HepG2 (cell line): ENCODE measurements around the gene MRPL54. TPM values are rescaled to one million over a fixed set of nuclear protein-coding genes. Genes with fewer than 3 reads are reported as not detected.
A peak's percentile ranks its signal among the peaks of the same experiment; 100 is the strongest.

Source experiments
- CCDC6 ChIP-seq: sonication (generic); formaldehyde crosslinking; IDR thresholded peaks from 2 replicates; pipeline ENCODE4 v1.8.1; 2022; ENCODE audit warnings: mild to moderate bottlenecking, missing genetic modification reagents, moderate library complexity
- KDM4B ChIP-seq: sonication (generic); formaldehyde crosslinking; IDR thresholded peaks from 2 replicates; pipeline ENCODE4 v1.4.0; 2020; ENCODE audit warnings: missing genetic modification reagents
- KLF16 ChIP-seq, 2 experiments: sonication (generic) in 1 of 2; formaldehyde crosslinking in 1 of 2; IDR thresholded peaks; 2 replicates each; pipeline versions ENCODE4 v1.6.1 to v1.8.0; 2016 to 2023; ENCODE audit warnings: missing genetic modification reagents in 2 of 2, missing compliant biosample characterization in 1 of 2
- MLX ChIP-seq: IDR thresholded peaks from 2 replicates; pipeline ENCODE4 v1.6.1; 2016
- MLXIP ChIP-seq: sonication (generic); formaldehyde crosslinking; IDR thresholded peaks from 2 replicates; pipeline ENCODE4 v1.9.0; 2021; ENCODE audit warnings: missing genetic modification reagents, borderline replicate concordance
- NAIF1 ChIP-seq: sonication (generic); formaldehyde crosslinking; IDR thresholded peaks from 2 replicates; pipeline ENCODE4 v1.5.0; 2020; ENCODE audit warnings: mild to moderate bottlenecking, missing genetic modification reagents, borderline replicate concordance
- NR1H2 ChIP-seq: sonication (generic); formaldehyde crosslinking; IDR thresholded peaks from 2 replicates; pipeline ENCODE4 v1.8.1; 2022; ENCODE audit warnings: low read depth, missing genetic modification reagents, borderline replicate concordance
- RCOR2 ChIP-seq: IDR thresholded peaks from 2 replicates; pipeline ENCODE4 v1.6.1; 2016; ENCODE audit warnings: missing biosample characterization, missing genetic modification reagents
- SALL2 ChIP-seq: sonication (generic); formaldehyde crosslinking; IDR thresholded peaks from 2 replicates; pipeline ENCODE4 v1.8.1; 2023; ENCODE audit warnings: mild to moderate bottlenecking, missing genetic modification reagents, inconsistent platforms
- SKI ChIP-seq: fragments of 450-650 bp; IDR thresholded peaks from one replicate; pipeline ENCODE4 v1.6.1; 2018; ENCODE audit warnings: mild to moderate bottlenecking; ENCODE audit not compliant: partially characterized antibody
- SRY ChIP-seq: sonication (generic); formaldehyde crosslinking; IDR thresholded peaks from 2 replicates; pipeline ENCODE4 v1.8.0; 2022; ENCODE audit warnings: mild to moderate bottlenecking, missing genetic modification reagents
- THAP11 ChIP-seq: IDR thresholded peaks from 2 replicates; pipeline ENCODE4 v1.6.1; 2016; ENCODE audit warnings: missing biosample characterization, missing genetic modification reagents
- THAP9 ChIP-seq: sonication (generic); formaldehyde crosslinking; IDR thresholded peaks from 2 replicates; pipeline ENCODE4; 2020; ENCODE audit warnings: missing genetic modification reagents, mild to moderate bottlenecking, borderline replicate concordance
- ZBTB38 ChIP-seq: sonication (generic); formaldehyde crosslinking; IDR thresholded peaks from 2 replicates; pipeline ENCODE4 v1.5.1; 2020; ENCODE audit warnings: mild to moderate bottlenecking, missing genetic modification reagents
- ZNF574 ChIP-seq: sonication (generic); formaldehyde crosslinking; IDR thresholded peaks from 2 replicates; pipeline ENCODE4 v1.4.0; 2020; ENCODE audit warnings: missing genetic modification reagents
- ZNF614 ChIP-seq: IDR thresholded peaks from 2 replicates; pipeline ENCODE4 v1.6.1; 2018; ENCODE audit warnings: missing biosample characterization, missing genetic modification reagents, inconsistent platforms, borderline replicate concordance
- ZNF672 ChIP-seq: sonication (generic); formaldehyde crosslinking; IDR thresholded peaks from 2 replicates; pipeline ENCODE4 v1.8.1; 2022; ENCODE audit warnings: missing genetic modification reagents
- ZNF792 ChIP-seq: IDR thresholded peaks from 2 replicates; pipeline ENCODE4 v1.6.1; 2016
- polyA plus RNA-seq, 8 experiments: library from polyadenylated mRNA; depleted of rRNA in 3 of 8; stranded (reverse) in 7 of 8; unstranded in 1 of 8; fragments of >200 nt; fragmentation: Illumina TruSeq in 4 of 8; extraction: Trizol in 4 of 8; gene quantifications; 2 replicates each; pipeline versions ENCODE4 v1.2.1 to v1.2.3, GENCODE V29; 2011 to 2016; ENCODE audit warnings: low read depth in 4 of 8, missing spikeins in 1 of 8, mixed read lengths in 1 of 8; ENCODE audit not compliant: insufficient read depth in 1 of 8
- total RNA-seq, 5 experiments: library from RNA; depleted of rRNA; stranded (reverse); fragments of >200 nt; fragmentation: Illumina TruSeq; extraction: Trizol; gene quantifications; 2 replicates each; pipeline ENCODE4 v1.2.3, GENCODE V29; 2016; ENCODE audit warnings: low read depth in 1 of 5

MRPL54 gene
- total and polyA plus RNA-seq, 2 of the 13 experiments (the other 11 are each of a cell fraction or from before 2014, with no cell fraction given) = 36.8 to 66.9 TPM

GRCh38 chr19:3762501-3763459, at the start of gene MRPL54 (continued):
- peak; percentile 34; the same call in 1 of the 2 replicates for TF ChIP-seq RCOR2 (CRISPR knock-in tag)
- TF ChIP-seq CCDC6 (CRISPR knock-in tag) = no peak
- peak; percentile 52 for TF ChIP-seq SKI
- TF ChIP-seq NR1H2 (CRISPR knock-in tag) = no peak
- TF ChIP-seq ZNF614 (CRISPR knock-in tag) = no peak; the same call in 1 of the 2 replicates
- peak; percentile 77; the same call in 1 of the 2 replicates for TF ChIP-seq SRY (CRISPR knock-in tag)
- no peak; the same call in 1 of the 2 replicates for TF ChIP-seq MLX
- TF ChIP-seq MLXIP (CRISPR knock-in tag) = no peak
- peak; percentile 98 for TF ChIP-seq THAP9
- TF ChIP-seq KDM4B (CRISPR knock-in tag) = no peak
- TF ChIP-seq SALL2 (CRISPR knock-in tag) = peak; percentile 53; the same call in 1 of the 2 replicates
- TF ChIP-seq ZNF672 = no peak
- TF ChIP-seq ZBTB38 (CRISPR knock-in tag) = peak; percentile 30; the same call in 1 of the 2 replicates
- TF ChIP-seq ZNF574 (CRISPR knock-in tag) = peak; percentile 88
- peak; percentile 97 for TF ChIP-seq THAP11 (CRISPR knock-in tag)
- TF ChIP-seq NAIF1 (CRISPR knock-in tag) = no peak
- TF ChIP-seq KLF16 (CRISPR knock-in tag; IDR thresholded peaks at IDR 0.05) = 0 out of 4 replicates have a peak, but pooled peaks of 1 of the 2 experiments have one; percentile 3
- TF ChIP-seq ZNF792 (CRISPR knock-in tag) = no peak; the same call in 1 of the 2 replicates
